22Rv1 (cell line): ENCODE results near the gene C5AR2.
"Not testable (repeated sequence)": the region's sequence is repeated elsewhere in the genome, so short reads cannot be mapped to it uniquely, and the experiment has no call there.

Experiments used
- H3K27ac ChIP-seq: fragments of 450-650 bp; 2 replicates; pipeline ENCODE4 v1.5.1; 2017
- CTCF ChIP-seq: fragments of 450-650 bp; IDR thresholded peaks from 2 replicates; pipeline ENCODE4 v1.5.1; 2017; ENCODE audit warnings: mild to moderate bottlenecking
- ZFX ChIP-seq: fragments of 450-650 bp; IDR thresholded peaks from 2 replicates; pipeline ENCODE4 v1.6.1; 2017; ENCODE audit warnings: antibody characterized with exemption, borderline replicate concordance

Gene C5AR2

GRCh38 chr19:47363758-47364531 is 32.0 kb downstream of the C5AR2 start:
- no peak for TF ChIP-seq ZFX
- no peak for TF ChIP-seq CTCF
- no peak overlapping the region for H3K27ac ChIP-seq

GRCh38 chr19:47365455-47365854 is 33.5 kb downstream of the C5AR2 start:
- not testable (repeated sequence) for H3K27ac ChIP-seq

DNA sequence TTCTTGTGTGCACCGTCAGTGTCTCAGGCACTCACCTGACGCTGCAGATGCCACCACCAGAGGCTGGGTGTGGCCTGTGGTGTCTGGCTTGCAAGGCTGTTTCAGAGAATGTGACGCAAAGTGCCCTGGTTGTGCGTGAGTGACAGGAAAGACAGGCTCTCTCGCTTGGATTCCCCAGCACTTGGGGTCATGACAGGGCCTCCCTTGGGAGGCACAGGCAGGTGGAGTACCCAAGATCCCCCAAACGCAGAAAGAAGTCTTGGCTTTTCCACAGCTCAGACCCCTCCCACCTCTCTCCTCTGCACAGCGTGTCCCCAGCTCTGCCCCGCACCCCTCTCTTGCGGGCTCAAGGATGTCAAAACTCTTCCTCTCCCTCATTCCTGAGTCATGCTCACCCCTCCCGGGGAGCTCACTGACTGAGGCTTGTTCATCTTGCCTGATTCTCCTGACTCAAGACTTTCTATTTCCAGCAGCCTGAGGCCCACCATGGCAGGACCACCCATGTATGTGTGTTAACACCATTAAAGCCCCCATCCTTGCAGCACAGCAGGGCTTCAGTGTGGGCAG is 38.2 kb downstream of the C5AR2 start:
- TF ChIP-seq ZFX (no peak), CTCF (no peak)
- no peak overlapping the region for H3K27ac ChIP-seq

GRCh38 chr19:47371261-47371660 is 39.3 kb downstream of the C5AR2 start:
- no peak overlapping the region for H3K27ac ChIP-seq
- TF ChIP-seq ZFX (no peak), CTCF (no peak)

GRCh38 chr19:47372603-47373002 is 40.6 kb downstream of the C5AR2 start:
- H3K27ac ChIP-seq: no peak overlapping the region
- no peak for TF ChIP-seq ZFX
- TF ChIP-seq CTCF: no peak

- no peak overlapping the region for H3K27ac ChIP-seq
- no peak for TF ChIP-seq ZFX
- no peak for TF ChIP-seq CTCF
Observed at GRCh38 chr19:47373246-47374240, 41.6 kb downstream of the C5AR2 start.

GRCh38 chr19:47374876-47375693 is 43.1 kb downstream of the C5AR2 start:
- no peak overlapping the region for H3K27ac ChIP-seq
- TF ChIP-seq ZFX: no peak
- no peak for TF ChIP-seq CTCF
